Fibroblast of lung (primary cell): ENCODE measurements around the gene GPX4.

Experiments
- CTCF ChIP-seq, 2 donors: IDR thresholded peaks in 1 of 2; conservative IDR thresholded peaks in 1 of 2; 1 replicate in 1 of 2; 2 replicates in 1 of 2; pipeline ENCODE4 v1.5.1; 2011 to 2012; ENCODE audit warnings: low read length in 2 of 2, control low read depth in 1 of 2, inconsistent platforms in 1 of 2, low read depth in 1 of 2, mild to moderate bottlenecking in 1 of 2
- EZH2 ChIP-seq: IDR thresholded peaks from 2 replicates; pipeline ENCODE4 v1.5.1; 2012; ENCODE audit warnings: low read length, control low read depth, mild to moderate bottlenecking; ENCODE audit errors: missing control alignments

GRCh38 chr19:1084024-1084868 is 19.5 kb upstream of the GPX4 start:
- TF ChIP-seq CTCF (conservative IDR thresholded peaks at IDR 0.05 in 1 of 2, IDR thresholded peaks at IDR 0.05 in 1 of 2; ENCODE audit: low read depth in 1 of 2, low read length in 2 of 2) (no peak), EZH2 (no peak)
